Mucosa of descending colon (tissue), 3 donors: ENCODE results near the gene APOL4. TPM values are rescaled to one million over a fixed set of nuclear protein-coding genes. Genes with fewer than 3 reads are reported as not detected.

Experiments
- ATAC-seq: fragments of 200-7000 bp; cut with Tn5 transposase; one replicate; pipeline ENCODE4 v1.9.1; 2020; ENCODE audit warnings: mild to moderate bottlenecking, moderate library complexity
- DNase-seq, 3 donors: peaks; one replicate each; pipeline ENCODE4 v3.0.0-alpha.2; 2020
- H3K36me3 ChIP-seq: fragments of 200-600 bp; one replicate; pipeline ENCODE4 v1.8.0; 2021; ENCODE audit warnings: low read depth, mild to moderate bottlenecking
- H3K4me1 ChIP-seq: fragments of 200-600 bp; one replicate; pipeline ENCODE4 v1.8.0; 2021; ENCODE audit warnings: low read depth, mild to moderate bottlenecking
- H3K4me3 ChIP-seq: fragments of 200-600 bp; one replicate; pipeline ENCODE4 v1.8.0; 2021; ENCODE audit warnings: mild to moderate bottlenecking
- H3K9me3 ChIP-seq: fragments of 200-600 bp; one replicate; pipeline ENCODE4 v1.8.0; 2021; ENCODE audit warnings: mild to moderate bottlenecking
- CTCF ChIP-seq: fragments of 200-600 bp; IDR thresholded peaks from one replicate; pipeline ENCODE4 v1.8.0; 2022; ENCODE audit warnings: antibody characterized with exemption, mild to moderate bottlenecking
- intact Hi-C, 2 donors: fragments of 100-400 bp; cut with DNase I in 1 of 2; cut with micrococcal nuclease in 1 of 2; formaldehyde crosslinking; loops; one replicate each; pipeline versions ENCODE4 v1.11.0 to v1.11.1; 2022; cut with DNase I, micrococcal nuclease
- total RNA-seq, 3 donors: library from RNA; stranded (reverse); fragmentation: NEBNext Ultra II Directional in 2 of 3; extraction: Animal tissue kit (Norgen Biotek cat#: 25700) in 2 of 3; gene quantifications; one replicate each; pipeline versions ENCODE4 v1.2.1 to v1.2.4, GENCODE V29; 2021 to 2023
- donor health status: DM: no; HTN: no; CAD: no; lungs with moderate emphysema.
- donor health status: DM: no; HTN: no; CAD: no.
- donor health status: DM: no; HTN: yes; CAD: no.

APOL4 gene
- total RNA-seq, 3 donors from 2014 or later = 1.7 to 4.3 (median 2.7) TPM

GRCh38 chr22:36227806-36228205, 26.2 kb upstream of the APOL4 start:
- intact Hi-C loops = no loop called here
- no peaks in the 10 kb centered on the region for H3K4me1 ChIP-seq
- H3K4me3 ChIP-seq = no peak overlapping the region
- DNase-seq = no peak
- ATAC-seq = no peak
- no peaks in the 10 kb centered on the region for H3K36me3 ChIP-seq
- no peaks in the 10 kb centered on the region for H3K9me3 ChIP-seq
- no peak for TF ChIP-seq CTCF

- no peaks in the 10 kb centered on the region for H3K36me3 ChIP-seq
- no peak overlapping the region for H3K4me3 ChIP-seq
- ATAC-seq (no peak), DNase-seq (no peak)
- no peaks in the 10 kb centered on the region for H3K4me1 ChIP-seq
- H3K9me3 ChIP-seq = no peaks in the 10 kb centered on the region
- intact Hi-C loops = no loop called here
- TF ChIP-seq CTCF = no peak
Observed at GRCh38 chr22:36227396-36227795, 25.8 kb upstream of the APOL4 start.

DNA sequence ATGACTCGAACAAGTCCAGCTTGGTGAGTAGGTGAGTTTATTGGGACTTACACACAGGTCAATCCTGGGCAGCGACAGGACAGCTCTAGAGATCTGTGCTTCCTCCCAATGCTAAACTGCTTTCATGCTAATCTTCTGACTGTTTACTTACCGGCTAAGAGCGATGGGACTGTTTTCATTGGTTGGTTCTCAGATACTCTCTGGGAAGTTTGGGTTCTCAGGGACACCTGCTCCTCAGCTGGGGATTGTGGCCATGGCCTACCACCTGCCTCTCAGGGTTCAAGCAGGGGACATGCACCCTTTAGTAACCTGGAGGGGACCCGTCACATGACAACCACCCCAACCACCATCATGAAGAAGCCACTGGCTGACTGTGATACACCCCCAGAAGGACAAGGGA, 24.6 kb upstream of the APOL4 start:
- ATAC-seq (no peak), DNase-seq (no peak)
- intact Hi-C loops = no loop called here
- Histone ChIP-seq H3K4me1 (no peaks in the 10 kb centered on the region), H3K4me3 (no peak overlapping the region), H3K36me3 (no peaks in the 10 kb centered on the region), H3K9me3 (no peaks in the 10 kb centered on the region)
- no peak for TF ChIP-seq CTCF

- no peaks in the 10 kb centered on the region for H3K36me3 ChIP-seq
- no peak for ATAC-seq
Observed at GRCh38 chr22:36225333-36225922, 23.8 kb upstream of the APOL4 start.

GRCh38 chr22:36224245-36224644, 22.6 kb upstream of the APOL4 start:
- H3K36me3 ChIP-seq = no peaks in the 10 kb centered on the region
- peaks cover 4% of the 10 kb centered on the region for H3K4me1 ChIP-seq
- intact Hi-C loops = no loop called here
- DNase-seq (no peak), ATAC-seq (no peak)
- no peaks in the 10 kb centered on the region for H3K9me3 ChIP-seq
- no peak overlapping the region for H3K4me3 ChIP-seq
- TF ChIP-seq CTCF = no peak

More at GRCh38 chr22:36225333-36225922, 23.8 kb upstream of the APOL4 start:
- DNase-seq = no peak
- intact Hi-C loops = no loop called here
- H3K4me3 ChIP-seq = no peak overlapping the region
- no peak for TF ChIP-seq CTCF
- H3K4me1 ChIP-seq = peaks cover 3% of the 10 kb centered on the region
- H3K9me3 ChIP-seq = no peaks in the 10 kb centered on the region

GRCh38 chr22:36223504-36223903, 21.9 kb upstream of the APOL4 start:
- TF ChIP-seq CTCF = no peak
- H3K4me1 ChIP-seq = peaks cover 4% of the 10 kb centered on the region
- H3K4me3 ChIP-seq = no peak overlapping the region
- ATAC-seq (no peak), DNase-seq (no peak)
- H3K9me3 ChIP-seq = no peaks in the 10 kb centered on the region
- intact Hi-C loops = no loop called here
- no peaks in the 10 kb centered on the region for H3K36me3 ChIP-seq
